ENCODE measurements around the gene ITPRIPL1.

ITPRIPL1 gene

DNA sequence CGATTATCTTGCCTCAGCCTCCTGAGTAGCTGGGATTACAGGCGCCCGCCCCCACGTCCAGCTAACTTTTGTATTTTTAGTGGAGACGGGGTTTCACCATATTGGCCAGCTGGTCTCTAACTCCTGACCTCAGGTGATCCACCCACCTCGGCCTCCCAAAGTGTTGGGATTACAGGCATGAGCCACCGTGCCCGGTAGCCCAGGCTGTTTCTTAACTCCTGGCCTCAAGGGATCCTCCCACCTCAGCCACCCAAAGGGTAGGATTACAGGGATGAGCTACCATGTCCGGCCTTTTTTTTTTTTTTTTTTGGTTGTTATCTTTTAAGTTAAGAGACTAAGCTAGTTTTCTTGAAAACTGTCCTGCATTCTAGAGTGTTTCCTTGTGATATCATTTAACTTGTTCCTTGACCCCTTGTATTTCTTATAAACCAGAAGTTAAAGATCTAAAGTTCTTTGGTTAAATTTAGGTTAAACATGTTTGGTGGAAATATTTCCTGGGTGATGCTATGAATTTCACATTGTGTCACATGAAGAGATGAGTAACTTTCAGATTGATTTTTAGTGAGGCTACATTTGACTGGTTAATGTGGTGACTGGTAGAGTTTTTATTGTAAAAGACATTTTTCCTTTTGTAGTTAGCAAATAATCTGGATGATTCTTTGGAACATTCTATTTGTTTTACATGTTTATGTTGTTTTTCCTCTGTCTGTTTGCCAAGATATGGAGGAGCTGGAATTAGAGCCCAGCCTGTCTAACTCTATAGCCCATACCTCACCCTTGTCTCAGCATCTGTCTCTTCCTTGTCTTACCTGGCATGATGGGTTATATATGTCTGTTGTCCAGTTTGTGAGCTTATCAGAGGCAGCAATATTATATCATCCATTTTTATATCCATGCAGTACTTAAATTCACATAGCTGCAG lies 15.6 kb downstream of the ITPRIPL1 start:
- DNase-seq (ENCODE audit: low spot score): no peak
- Histone ChIP-seq H3K27ac (no peak overlapping the region), H3K4me3 (no peak overlapping the region)
- TF ChIP-seq, protein P1, sequence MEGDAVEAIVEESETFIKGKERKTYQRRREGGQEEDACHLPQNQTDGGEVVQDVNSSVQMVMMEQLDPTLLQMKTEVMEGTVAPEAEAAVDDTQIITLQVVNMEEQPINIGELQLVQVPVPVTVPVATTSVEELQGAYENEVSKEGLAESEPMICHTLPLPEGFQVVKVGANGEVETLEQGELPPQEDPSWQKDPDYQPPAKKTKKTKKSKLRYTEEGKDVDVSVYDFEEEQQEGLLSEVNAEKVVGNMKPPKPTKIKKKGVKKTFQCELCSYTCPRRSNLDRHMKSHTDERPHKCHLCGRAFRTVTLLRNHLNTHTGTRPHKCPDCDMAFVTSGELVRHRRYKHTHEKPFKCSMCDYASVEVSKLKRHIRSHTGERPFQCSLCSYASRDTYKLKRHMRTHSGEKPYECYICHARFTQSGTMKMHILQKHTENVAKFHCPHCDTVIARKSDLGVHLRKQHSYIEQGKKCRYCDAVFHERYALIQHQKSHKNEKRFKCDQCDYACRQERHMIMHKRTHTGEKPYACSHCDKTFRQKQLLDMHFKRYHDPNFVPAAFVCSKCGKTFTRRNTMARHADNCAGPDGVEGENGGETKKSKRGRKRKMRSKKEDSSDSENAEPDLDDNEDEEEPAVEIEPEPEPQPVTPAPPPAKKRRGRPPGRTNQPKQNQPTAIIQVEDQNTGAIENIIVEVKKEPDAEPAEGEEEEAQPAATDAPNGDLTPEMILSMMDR (IDR thresholded peaks at IDR 0.05): no peak

DNA sequence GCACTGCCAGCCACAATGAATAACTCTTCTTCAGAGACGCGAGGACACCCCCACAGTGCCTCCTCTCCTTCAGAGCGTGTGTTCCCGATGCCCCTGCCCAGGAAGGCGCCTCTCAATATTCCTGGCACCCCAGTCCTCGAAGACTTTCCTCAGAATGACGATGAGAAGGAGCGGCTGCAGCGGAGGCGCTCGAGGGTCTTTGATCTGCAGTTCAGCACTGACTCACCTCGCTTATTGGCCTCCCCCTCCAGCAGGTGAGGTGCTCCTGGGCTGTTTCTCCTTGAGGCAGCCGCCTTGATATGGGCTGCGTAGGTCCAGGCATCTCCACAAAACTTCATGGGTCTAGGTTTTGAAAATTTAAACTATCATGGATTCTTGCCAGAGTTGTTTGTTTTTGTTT lies 16.5 kb downstream of the ITPRIPL1 start:
- TF ChIP-seq, protein P1 (IDR thresholded peaks at IDR 0.05): no peak
- DNase-seq (ENCODE audit: low spot score): no peak

DNA sequence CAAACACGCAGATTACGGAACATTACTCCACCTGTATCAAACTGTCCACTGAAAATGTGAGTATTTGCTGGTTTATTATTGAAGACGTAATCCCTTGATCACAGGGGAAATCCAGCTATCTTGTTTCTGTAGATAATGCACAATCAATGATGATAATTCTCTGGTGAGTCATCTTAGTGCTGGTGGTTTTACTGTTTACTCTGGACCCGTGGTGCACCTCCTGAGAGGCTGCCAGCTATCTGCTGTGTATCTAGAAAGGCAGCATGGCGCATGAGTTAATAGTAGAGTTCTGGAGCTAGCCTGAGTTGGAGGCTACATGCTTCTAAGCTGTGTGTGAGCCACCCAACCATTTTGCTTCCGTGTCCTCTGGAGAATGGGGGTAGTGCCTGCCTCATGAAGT lies 17.0 kb downstream of the ITPRIPL1 start:
- H3K4me3 ChIP-seq: no peak overlapping the region
- no peak overlapping the region for H3K27ac ChIP-seq
- DNase-seq (ENCODE audit: low spot score): no peak
- TF ChIP-seq, protein P1 (IDR thresholded peaks at IDR 0.05): no peak

More for the DNA sequence above, 16.5 kb downstream of the ITPRIPL1 start:
- Histone ChIP-seq H3K4me3 (no peak overlapping the region), H3K27ac (no peak overlapping the region)

DNA sequence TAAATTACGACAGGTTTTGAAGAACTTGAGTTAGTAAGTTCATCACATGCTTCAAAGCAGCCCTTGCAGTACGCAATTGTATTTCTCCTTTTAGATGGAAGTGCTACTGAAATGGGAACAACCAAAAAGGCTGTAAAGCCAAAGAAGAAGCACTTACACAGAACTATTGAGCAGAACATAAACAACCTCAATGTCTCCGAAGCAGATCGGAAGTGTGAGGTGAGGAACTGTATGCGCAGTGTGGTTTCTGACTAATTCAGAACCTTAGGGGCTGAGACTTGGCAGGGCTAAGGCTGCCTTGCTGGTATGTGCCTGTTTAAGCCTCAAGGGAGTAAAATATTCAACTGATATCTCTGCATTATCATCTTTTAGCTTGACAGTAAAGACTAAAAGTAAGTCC lies 18.9 kb downstream of the ITPRIPL1 start:
- TF ChIP-seq, protein P1 (IDR thresholded peaks at IDR 0.05): no peak
- no peak overlapping the region for H3K27ac ChIP-seq
- H3K4me3 ChIP-seq: no peak overlapping the region
- no peak for DNase-seq (ENCODE audit: low spot score)

DNA sequence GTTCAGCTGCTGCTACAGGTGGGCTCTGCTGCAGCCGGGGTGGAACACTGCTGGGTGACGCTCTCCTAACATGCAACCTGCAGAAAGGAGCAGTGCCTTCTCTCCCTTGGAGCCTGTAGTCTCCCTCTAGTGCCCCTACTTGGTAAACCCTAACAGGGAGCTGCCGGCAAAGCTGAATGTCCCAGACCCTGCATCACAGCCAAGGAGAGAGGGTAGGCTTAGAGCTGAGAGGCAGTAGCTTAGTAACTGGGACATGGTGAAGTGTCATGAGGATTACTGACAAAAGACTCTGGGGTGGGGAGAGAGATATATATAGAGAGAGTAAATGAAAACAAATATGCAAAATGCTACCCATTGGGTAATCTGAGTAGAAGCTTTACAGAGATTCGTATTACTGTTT lies 20.3 kb downstream of the ITPRIPL1 start:
- H3K4me3 ChIP-seq: no peak overlapping the region
- TF ChIP-seq, protein P1 (IDR thresholded peaks at IDR 0.05): no peak
- no peak for DNase-seq (ENCODE audit: low spot score)
- no peak overlapping the region for H3K27ac ChIP-seq

DNA sequence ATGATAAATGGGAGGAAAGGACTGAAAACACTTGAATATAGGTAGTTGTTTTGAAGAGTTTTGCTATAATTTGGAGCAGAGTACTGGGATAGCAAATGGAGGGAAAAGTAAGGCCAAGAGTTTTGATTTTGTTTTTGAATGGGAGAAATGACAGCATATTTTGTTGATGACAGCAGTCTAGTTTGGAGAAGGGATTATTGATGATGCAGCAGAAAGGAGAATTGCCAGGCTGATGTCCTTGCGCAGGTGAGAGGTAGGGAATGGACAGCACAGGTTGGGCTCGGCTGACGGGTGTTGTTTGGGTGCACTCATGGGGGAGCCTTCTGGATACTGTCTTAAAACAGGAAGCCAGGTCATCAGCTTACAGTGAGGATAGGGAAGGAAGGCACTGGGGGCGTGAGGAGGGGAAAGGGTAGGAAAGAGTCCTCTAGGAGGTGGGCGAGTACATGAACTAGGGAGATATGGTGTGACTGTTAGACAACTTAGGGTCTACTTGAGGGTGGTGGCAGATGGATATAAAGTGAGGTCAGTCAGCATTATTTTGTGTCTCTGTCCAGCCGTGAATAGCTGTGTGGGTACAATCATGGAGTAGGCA lies 20.8 kb downstream of the ITPRIPL1 start:
- Histone ChIP-seq H3K4me3 (no peak overlapping the region), H3K27ac (no peak overlapping the region)
- TF ChIP-seq, protein P1 (IDR thresholded peaks at IDR 0.05): no peak
- no peak for DNase-seq (ENCODE audit: low spot score)

DNA sequence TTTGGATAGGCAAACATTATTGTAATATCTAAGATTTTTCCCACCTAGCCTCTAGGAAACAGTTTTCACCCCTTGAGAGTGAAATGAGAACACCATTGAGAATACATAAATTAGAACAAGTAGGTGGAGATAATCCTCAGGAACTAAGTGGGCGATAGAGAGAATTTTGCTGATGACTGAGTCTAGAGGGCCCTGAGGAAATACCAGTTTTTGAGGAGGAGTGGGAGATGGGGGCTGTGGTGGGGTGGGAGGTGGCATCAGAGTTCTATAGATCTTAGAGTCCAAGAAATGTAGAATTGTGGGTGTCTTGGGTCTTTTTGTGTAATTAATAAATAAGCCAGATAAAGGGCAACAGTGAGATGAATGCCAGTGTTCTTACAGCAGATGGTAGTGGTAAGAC lies 22.3 kb downstream of the ITPRIPL1 start:
- TF ChIP-seq, protein P1 (IDR thresholded peaks at IDR 0.05): no peak
- no peak overlapping the region for H3K27ac ChIP-seq
- no peak overlapping the region for H3K4me3 ChIP-seq
- DNase-seq (ENCODE audit: low spot score): no peak
